Measurements from ENCODE around the gene OSR1. TPM values are rescaled to one million over a fixed set of nuclear protein-coding genes. Genes with fewer than 3 reads are reported as not detected.
"Not testable (repeated sequence)": the region's sequence is repeated elsewhere in the genome, so short reads cannot be mapped to it uniquely, and the experiment has no call there.

Gene OSR1
- 1.3 and 1.7 TPM in 2 replicates for total RNA-seq

- no peak for TF ChIP-seq CTCF (IDR thresholded peaks at IDR 0.05; ENCODE audit: insufficient read depth, low read length, severe bottlenecking)
- DNase-seq (ENCODE audit: low read depth) (peak; percentile 29), FAIRE-seq (no peak)
- H3K4me3 ChIP-seq (ENCODE audit: low read depth, low read length), result peak within 1 kb of the TSS; percentile 50
- H3K36me3 ChIP-seq (ENCODE audit: control insufficient read depth, insufficient read depth, low read length), result no peaks in the 10 kb centered on the region
- peaks cover 13% of the 10 kb centered on the region for H3K27me3 ChIP-seq (ENCODE audit: control insufficient read depth, insufficient read depth, low read length)
Observed at GRCh38 chr2:19358242-19359020, at the start of gene OSR1. TSS of gene OSR1 (minus strand) at chr2:19358623. CDS start at chr2:19353805, 4,818 bp downstream.

- TF ChIP-seq CTCF (IDR thresholded peaks at IDR 0.05; ENCODE audit: insufficient read depth, low read length, severe bottlenecking), result no peak
- FAIRE-seq (no peak), DNase-seq (ENCODE audit: low read depth) (no peak)
Observed at GRCh38 chr2:19403785-19404184, 45.4 kb upstream of the OSR1 start.

GRCh38 chr2:19392191-19392590 lies 33.8 kb upstream of the OSR1 start:
- Histone ChIP-seq H3K27me3 (ENCODE audit: control insufficient read depth, insufficient read depth, low read length) (no peaks in the 10 kb centered on the region), H3K4me3 (ENCODE audit: low read depth, low read length) (no peak overlapping the region), H3K36me3 (ENCODE audit: control insufficient read depth, insufficient read depth, low read length) (no peaks in the 10 kb centered on the region)
- FAIRE-seq, result no peak
- DNase-seq (ENCODE audit: low read depth), result no peak
- TF ChIP-seq CTCF (IDR thresholded peaks at IDR 0.05; ENCODE audit: insufficient read depth, low read length, severe bottlenecking), result no peak

More at GRCh38 chr2:19403785-19404184, 45.4 kb upstream of the OSR1 start:
- H3K36me3 ChIP-seq (ENCODE audit: control insufficient read depth, insufficient read depth, low read length), result no peaks in the 10 kb centered on the region
- H3K4me3 ChIP-seq (ENCODE audit: low read depth, low read length), result no peak overlapping the region
- H3K27me3 ChIP-seq (ENCODE audit: control insufficient read depth, insufficient read depth, low read length), result no peaks in the 10 kb centered on the region

GRCh38 chr2:19389469-19389868 lies 31.0 kb upstream of the OSR1 start:
- FAIRE-seq; H3K27me3 ChIP-seq (ENCODE audit: control insufficient read depth, insufficient read depth, low read length); DNase-seq (ENCODE audit: low read depth); H3K36me3 ChIP-seq (ENCODE audit: control insufficient read depth, insufficient read depth, low read length); H3K4me3 ChIP-seq (ENCODE audit: low read depth, low read length): not testable (repeated sequence)

- DNase-seq (ENCODE audit: low read depth) (no peak), FAIRE-seq (peak; percentile 18)
- no peaks in the 10 kb centered on the region for H3K27me3 ChIP-seq (ENCODE audit: control insufficient read depth, insufficient read depth, low read length)
- no peaks in the 10 kb centered on the region for H3K36me3 ChIP-seq (ENCODE audit: control insufficient read depth, insufficient read depth, low read length)
- no peak overlapping the region for H3K4me3 ChIP-seq (ENCODE audit: low read depth, low read length)
- TF ChIP-seq CTCF (IDR thresholded peaks at IDR 0.05; ENCODE audit: insufficient read depth, low read length, severe bottlenecking), result no peak
Observed at GRCh38 chr2:19380532-19380931, 22.1 kb upstream of the OSR1 start.

GRCh38 chr2:19378939-19379338 lies 20.5 kb upstream of the OSR1 start:
- TF ChIP-seq CTCF (IDR thresholded peaks at IDR 0.05; ENCODE audit: insufficient read depth, low read length, severe bottlenecking), result no peak
- Histone ChIP-seq H3K36me3 (ENCODE audit: control insufficient read depth, insufficient read depth, low read length) (no peaks in the 10 kb centered on the region), H3K27me3 (ENCODE audit: control insufficient read depth, insufficient read depth, low read length) (no peaks in the 10 kb centered on the region)

More at GRCh38 chr2:19378939-19379338, 20.5 kb upstream of the OSR1 start:
- DNase-seq (ENCODE audit: low read depth) (no peak), FAIRE-seq (no peak)
- H3K4me3 ChIP-seq (ENCODE audit: low read depth, low read length), result no peak overlapping the region

Measured in bronchial epithelial cell (primary cell).